ENCODE data around the gene CENPH.
"Not testable (repeated sequence)": the region's sequence is repeated elsewhere in the genome, so short reads cannot be mapped to it uniquely, and the experiment has no call there.

Gene CENPH

GRCh38 chr5:69209602-69210001 lies 20.2 kb downstream of the CENPH start:
- no peak for DNase-seq (ENCODE audit: low spot score)

GRCh38 chr5:69211200-69211599 lies 21.8 kb downstream of the CENPH start:
- DNase-seq (ENCODE audit: low spot score) = no peak

- no peak for DNase-seq (ENCODE audit: low spot score)
Observed at GRCh38 chr5:69212022-69212421, 22.6 kb downstream of the CENPH start.

GRCh38 chr5:69213513-69214215 lies 24.3 kb downstream of the CENPH start:
- DNase-seq (ENCODE audit: low spot score) = no peak

GRCh38 chr5:69217151-69217511 lies 27.7 kb downstream of the CENPH start:
- DNase-seq (ENCODE audit: low spot score) = no peak

GRCh38 chr5:69217548-69218526 lies 28.5 kb downstream of the CENPH start:
- DNase-seq (ENCODE audit: low spot score) = peak; percentile 98

GRCh38 chr5:69219939-69220338 lies 30.6 kb downstream of the CENPH start:
- DNase-seq (ENCODE audit: low spot score) = no peak

- not testable (repeated sequence) for DNase-seq (ENCODE audit: low spot score)
Observed at GRCh38 chr5:69220371-69220770, 31.0 kb downstream of the CENPH start.

GRCh38 chr5:69220833-69221232 lies 31.4 kb downstream of the CENPH start:
- DNase-seq (ENCODE audit: low spot score) = not testable (repeated sequence)

- no peak for DNase-seq (ENCODE audit: low spot score)
Observed at GRCh38 chr5:69224520-69224919, 35.1 kb downstream of the CENPH start.

GRCh38 chr5:69225860-69226259 lies 36.5 kb downstream of the CENPH start:
- DNase-seq (ENCODE audit: low spot score) = no peak

- no peak for DNase-seq (ENCODE audit: low spot score)
Observed at GRCh38 chr5:69230181-69230580, 40.8 kb downstream of the CENPH start.

- DNase-seq (ENCODE audit: low spot score) = no peak
Observed at GRCh38 chr5:69231281-69231680, 41.9 kb downstream of the CENPH start.

- DNase-seq (ENCODE audit: low spot score) = peak; percentile 31
Observed at GRCh38 chr5:69231851-69232250, 42.5 kb downstream of the CENPH start.

GRCh38 chr5:69234457-69235268 lies 45.3 kb downstream of the CENPH start, which contains the start of gene CDK7:
TSS of gene CDK7 (plus strand) at chr5:69234886. CDS start at chr5:69234976, 90 bp downstream.
- DNase-seq (ENCODE audit: low spot score) = peak; percentile 97

- not testable (repeated sequence) for DNase-seq (ENCODE audit: low spot score)
Observed at GRCh38 chr5:69236733-69237132, 47.4 kb downstream of the CENPH start.

- no peak for DNase-seq (ENCODE audit: low spot score)
Observed at GRCh38 chr5:69237877-69238276, 48.5 kb downstream of the CENPH start.

- no peak for DNase-seq (ENCODE audit: low spot score)
Observed at GRCh38 chr5:69238760-69239251, 49.4 kb downstream of the CENPH start.

GRCh38 chr5:69242215-69242927 lies 53.0 kb downstream of the CENPH start:
- no peak for DNase-seq (ENCODE audit: low spot score)

- DNase-seq (ENCODE audit: low spot score) = no peak
Observed at GRCh38 chr5:69245031-69245430, 55.6 kb downstream of the CENPH start.

GRCh38 chr5:69248019-69248418 lies 58.6 kb downstream of the CENPH start:
- DNase-seq (ENCODE audit: low spot score) = no peak
